Cortex of kidney (tissue), 1 donor: Measurements from ENCODE around the gene NARS2.
"Not testable (repeated sequence)": the region's sequence is repeated elsewhere in the genome, so short reads cannot be mapped to it uniquely, and the experiment has no call there.

Experiments
- DNase-seq: peaks from one replicate; lab custom pipeline; 2025; lab: John Stamatoyannopoulos, UW

NARS2 gene

DNA sequence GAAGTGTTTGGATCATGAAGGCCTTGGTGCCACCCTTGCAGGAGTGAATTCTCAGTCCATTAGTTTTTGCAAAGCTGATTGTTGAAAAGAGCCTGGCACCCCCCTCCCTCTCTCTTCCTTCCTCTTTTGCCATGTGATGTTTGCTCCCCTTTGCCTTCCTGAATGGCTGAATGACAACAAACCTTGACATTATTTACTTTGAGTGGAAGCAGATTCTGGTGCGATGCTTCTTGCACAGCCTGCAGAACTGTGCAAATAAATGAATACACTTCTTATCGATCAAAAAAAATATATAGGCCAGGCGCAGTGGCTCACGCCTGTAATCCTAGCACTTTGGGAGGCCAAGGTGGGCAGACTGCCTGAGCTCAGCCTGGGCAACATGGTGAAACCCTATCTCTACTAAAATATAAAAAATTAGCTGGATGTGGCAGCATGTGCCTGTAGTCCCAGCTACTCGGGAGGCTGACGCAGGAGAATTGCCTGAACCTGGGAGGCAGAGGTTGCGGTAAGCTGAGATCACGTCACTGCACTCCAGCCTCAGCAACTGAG, 2.0 kb upstream of the NARS2 start:
- DNase-seq, result no peak

DNA sequence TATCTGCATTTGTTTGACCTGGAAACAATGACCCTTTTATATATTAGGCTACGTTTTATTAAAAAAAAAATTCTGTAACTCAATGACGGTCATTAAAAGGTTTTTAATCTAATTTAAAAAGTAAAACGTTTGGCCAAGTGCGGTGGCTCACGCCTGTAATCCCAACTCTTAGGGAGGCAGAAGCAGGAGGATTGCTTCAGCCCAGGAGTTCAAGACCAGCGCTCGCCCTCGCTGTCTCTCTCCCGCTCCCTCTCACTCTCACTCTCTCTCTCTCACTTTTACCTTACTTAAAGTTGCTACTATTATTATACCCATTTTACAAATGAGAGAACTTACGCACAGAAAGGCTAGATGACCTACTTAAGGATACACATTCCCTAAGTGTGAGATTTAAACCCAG, 814 bp upstream of the NARS2 start:
- DNase-seq, result no peak

DNA sequence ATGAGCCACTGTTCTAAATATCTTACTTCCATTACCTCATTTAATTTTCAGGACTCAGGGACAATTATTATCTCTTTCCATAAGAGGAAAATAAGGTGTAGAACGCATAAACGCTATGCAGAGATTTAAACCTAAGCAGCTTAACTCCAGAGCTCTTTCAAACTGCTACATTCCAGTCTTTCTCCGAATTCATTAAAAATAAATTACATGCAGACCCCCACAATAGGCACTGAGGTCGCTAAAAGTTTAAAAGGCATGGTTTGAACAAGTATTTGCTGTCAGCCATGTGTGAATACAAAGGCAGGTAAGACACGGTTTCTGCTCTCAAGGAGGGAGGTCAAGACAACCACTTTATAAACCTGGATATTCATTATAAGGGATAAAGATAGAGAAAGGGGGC, 983 bp downstream of the NARS2 start:
- DNase-seq, result no peak

DNA sequence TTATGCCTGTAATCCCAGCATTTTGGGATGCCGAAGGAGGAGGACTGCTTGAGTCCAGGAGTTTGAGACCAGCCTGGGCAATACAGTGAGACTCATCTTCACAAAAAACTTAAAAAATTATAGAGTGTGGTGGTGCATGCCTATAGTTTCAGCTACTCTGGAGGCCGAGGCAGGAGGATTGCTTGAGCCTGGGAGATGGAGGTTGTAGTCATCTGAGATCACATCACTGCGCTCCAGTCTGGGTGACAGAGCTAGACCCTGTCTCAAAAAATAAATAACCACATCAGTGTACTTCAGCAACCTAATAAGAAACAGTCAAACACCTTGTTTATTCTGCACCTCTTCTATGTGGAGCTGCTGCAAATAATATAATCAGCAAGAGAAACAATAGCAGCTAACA, 1.4 kb downstream of the NARS2 start:
- no peak for DNase-seq

DNA sequence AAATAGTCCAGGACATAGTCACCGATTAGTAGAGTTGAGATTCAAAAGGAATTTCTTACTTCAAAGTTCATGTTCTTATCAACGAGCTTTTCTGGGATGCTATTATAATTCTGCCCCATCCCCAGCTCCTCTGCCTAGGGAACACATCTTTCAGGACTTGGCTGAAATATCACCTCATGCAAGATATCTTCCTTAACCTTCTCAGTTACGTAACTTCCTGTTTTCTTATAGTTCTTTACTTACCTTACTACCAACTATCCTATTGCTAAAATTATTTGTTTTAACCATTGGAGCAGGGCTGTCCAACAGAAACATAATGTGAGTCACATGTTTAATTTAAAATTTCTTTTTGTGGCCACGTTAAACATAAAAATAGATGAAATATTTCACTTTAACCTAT, 2.3 kb downstream of the NARS2 start:
- DNase-seq, result no peak

DNA sequence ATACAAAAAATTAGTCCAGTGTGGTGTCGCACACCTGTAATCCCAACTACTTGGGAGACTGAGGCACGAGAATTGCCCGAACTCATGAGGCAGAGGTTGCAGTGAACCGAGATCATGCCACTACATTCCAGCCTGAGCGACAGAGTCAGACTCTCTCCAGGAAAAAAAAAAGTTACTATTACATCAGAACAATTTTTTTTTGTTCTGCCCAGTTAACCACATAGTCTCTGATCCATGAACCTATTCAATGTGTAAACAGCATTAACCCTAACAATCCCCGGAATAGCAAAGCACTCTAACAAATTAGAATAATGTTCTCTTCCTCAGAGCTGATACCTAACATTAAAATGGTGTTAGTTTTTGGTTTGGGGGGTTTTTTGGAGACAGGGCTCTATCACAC, 4.6 kb downstream of the NARS2 start:
- DNase-seq, result no peak

DNA sequence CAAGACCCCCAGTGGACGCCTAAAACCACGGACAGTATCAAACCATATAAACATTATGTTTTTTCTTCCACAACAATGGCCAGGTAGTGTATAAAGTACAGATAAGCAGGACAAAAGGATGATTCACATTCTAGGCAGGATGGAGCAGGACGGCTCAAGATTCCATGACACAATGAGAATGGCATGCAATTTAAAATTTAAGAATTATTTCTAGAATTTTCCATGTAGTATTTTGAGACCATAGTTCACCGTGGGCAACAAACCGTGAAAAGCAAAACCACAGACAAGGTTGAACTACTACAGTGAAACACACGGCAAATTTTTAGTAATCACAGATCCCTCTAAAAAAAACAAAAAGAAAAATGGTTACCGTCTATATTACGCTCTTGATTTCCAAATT, 7.5 kb downstream of the NARS2 start:
- no peak for DNase-seq

DNA sequence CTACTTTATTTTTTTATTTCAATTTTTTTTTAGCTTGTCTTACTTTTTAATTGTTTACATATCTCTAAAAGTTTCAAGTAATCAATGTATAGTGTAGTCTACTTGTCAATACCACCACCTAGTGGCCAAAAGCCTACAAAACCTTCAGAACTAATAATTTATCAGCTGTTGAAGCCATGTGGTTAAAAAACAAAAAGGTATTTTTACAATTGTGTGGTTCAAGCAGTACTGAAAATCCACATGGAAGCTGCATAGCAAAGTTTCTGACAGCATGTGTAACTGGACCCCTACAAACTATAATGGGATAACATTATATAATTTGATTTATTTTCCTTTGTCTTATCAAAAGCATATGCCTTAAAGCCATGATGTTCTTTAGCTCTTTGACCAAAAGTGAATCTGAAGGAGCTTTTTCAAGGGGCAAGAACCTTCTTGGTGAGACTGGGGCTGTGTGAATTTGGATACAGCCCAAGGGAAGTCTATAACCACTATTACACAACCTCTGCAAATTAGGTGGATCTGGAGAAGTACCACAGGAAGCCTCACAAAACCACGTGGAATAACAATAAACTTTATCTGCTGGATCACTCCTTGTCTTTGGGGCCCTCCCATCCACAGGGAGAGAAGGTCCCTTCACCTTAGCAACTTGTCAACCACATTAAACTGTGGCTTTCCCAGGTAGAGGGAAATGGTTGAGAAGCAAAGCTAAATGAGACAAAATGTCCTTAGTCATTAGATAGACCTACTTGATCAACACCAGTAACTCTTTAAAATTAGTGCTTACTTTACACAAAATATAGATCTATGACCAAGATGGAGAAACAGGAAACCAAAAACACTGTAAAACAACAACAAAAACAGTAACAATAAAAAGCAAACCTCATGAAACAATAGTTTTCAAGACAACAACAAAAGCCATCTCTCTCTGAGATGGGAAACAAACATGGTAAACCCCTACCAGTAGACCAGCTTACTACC, 9.9 kb downstream of the NARS2 start:
- no peak for DNase-seq

DNA sequence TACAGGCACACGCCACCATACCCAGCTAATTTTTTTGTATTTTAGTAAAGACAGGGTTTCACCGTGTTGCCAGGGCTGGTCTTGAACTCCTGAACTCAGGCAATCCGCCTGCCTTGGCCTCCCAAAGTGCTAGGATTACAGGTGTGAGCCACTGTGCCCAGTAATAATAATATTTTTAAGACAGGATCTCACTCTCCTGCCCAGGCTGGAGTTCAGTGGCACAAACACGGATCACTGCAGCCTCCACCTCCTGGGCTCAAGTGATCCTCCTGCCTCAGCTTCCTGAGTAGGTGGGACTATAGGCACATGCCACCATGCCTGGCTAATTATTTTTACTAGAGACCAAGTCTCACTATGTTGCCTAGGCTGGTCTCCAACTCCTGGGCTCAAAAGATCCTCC, 10.6 kb downstream of the NARS2 start:
- not testable (repeated sequence) for DNase-seq

DNA sequence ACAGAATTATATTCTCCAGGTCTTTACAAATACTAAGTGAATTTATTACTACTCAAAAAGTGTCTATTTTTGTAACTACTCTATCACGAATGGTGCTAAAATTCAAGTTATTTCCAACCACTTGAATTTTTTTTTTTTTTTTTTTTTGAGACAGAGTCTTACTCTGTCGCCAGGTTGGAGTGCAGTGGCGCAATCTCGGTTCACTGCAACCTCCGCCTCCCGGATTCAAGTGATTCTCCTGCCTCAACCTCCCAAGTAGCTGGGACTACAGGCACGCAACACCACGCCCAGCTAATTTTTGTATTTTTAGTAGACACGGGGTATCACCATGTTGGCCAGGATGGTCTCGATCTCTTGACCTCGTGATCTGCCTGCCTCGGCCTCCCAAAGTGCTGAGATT, 11.6 kb downstream of the NARS2 start:
- not testable (repeated sequence) for DNase-seq

DNA sequence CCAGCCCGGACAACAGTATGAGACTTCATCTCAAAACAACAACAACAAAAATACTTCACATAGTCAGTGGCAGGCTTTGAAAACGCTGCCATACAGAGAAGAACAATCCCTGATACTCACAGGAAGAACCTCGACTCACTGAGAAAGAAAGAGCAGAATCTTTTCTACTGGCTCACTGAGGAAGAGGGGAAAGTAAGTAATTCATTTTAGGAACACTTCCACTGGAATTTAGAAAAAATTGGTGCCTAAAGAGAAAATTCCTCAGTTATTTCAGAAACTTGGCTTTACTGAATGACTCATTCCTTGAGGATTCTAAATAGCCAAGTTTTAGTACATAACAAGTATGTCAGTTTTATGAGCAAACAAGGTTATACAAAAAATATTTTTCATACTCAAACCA, 12.3 kb downstream of the NARS2 start:
- no peak for DNase-seq

DNA sequence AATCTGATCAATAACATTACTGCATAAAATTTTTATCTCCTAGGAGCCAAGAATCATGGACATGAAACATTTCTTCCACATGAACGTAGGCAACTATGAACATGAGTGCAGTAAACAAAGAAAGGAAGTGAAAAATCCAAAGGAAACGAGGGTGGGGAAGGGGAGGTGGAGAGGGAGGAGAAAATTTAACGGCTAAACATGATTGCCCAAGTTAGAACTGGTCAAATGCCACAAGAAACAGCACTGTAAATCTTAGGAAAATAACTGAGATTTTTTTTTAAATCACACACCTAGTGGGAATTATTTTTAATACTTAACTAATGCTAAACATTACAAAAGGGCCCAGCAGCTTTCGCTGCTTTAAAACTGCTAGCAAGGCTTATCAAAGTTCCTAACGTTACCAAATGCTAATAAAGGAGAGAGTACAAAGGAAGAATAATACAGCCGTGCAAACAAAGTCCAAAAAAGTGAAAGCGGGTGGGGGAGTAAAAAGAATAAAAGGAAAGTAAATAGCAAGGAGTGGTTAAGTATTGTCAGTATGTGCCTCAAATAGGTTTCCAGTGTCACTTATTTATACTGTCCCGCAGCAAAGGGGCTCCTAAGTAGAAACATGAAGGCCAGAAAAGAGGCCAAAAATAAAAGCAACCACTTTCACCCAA, 13.7 kb downstream of the NARS2 start:
- no peak for DNase-seq

DNA sequence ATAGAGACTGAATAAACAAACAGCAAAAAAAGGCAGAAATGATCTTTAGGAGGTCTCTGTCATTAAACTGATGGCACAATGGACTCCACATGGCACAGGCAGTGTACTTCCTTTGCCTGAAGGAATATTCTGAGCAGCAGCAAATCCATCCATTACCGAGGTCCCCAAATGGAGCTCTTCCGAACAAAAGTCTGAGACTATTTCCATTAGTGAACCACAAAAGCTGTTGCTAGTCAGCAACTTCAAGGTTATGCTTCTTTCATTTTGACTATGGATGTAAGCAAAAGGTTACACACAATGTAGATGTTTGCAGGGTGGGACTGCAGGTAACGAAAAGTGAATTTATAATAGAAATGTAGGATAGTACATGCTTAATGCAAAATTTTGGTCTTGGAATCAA, 14.5 kb downstream of the NARS2 start:
- no peak for DNase-seq

DNA sequence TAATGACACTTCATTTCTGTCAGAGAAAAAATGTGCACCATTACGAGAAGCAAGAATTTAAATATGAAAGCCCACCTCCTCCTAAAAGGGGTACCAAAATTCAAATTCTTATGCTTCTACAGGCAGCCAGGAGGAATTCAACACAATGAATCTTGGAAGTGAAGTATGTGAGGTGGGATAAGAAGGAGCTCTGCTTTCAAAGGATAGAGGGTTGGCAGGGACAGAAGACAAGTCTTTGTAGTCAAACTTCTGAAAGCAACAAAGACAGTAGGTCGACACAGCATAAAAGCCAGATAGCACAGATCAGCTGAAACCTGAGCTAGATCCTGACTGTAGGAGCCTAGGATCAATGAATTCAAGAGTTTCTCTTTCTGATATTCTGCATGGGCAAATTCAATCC, 17.4 kb downstream of the NARS2 start:
- DNase-seq, result no peak

DNA sequence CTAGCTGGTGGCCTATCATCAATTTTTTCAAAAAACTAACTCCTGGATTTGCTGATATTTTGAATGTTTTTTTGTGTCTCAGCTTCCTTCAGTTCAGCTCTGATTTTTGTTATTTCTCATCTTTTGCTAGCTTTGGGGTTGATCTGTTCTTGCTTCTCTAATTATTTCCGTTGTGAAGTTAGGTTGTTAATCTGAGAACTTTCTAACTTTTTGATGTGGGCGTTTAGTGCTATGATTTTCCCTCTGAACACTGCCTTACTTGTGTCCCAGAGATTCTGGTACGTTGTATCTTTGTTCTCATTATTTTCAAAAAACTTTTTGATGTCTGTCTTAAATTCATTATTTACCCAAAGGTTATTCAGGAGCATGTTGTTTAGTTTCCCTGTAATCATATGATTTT, 19.1 kb downstream of the NARS2 start:
- DNase-seq, result no peak

DNA sequence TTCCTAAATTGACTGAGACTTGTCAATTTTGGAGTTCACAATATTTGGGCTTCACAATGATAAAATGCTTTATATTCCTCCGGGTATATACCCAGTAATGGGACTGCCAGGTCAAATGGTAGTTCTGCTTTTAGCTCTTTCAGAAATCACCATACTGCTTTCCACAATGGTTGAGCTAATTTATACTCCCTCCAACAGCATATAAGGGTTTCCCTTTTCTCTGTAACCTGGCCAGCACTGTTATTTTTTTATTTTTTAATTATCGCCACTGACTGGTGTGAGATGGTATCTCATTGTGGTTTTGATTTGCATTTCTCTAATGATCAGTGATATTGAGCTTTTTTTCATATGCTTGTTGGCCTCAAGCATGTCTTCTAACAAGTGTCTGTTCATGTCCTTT, 21.8 kb downstream of the NARS2 start:
- no peak for DNase-seq

DNA sequence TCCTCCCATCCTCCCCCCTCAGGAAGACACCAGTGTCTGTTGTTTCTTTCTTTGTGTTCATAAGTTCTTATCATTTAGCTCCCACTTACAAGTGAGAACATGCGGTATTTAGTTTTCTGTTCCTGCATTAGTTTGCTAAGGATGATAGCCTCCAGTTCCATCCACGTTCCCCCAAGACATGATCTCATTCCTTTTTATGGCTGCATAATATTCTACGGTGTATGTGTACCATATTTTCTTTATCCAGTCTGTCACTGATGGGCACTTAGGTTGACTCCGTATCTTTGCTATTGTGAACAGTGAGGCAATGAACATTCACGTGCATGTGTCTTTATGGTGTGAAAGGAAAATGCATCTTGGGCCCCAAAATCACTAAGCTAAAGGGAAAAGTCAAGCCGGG, 22.5 kb downstream of the NARS2 start:
- not testable (repeated sequence) for DNase-seq

DNA sequence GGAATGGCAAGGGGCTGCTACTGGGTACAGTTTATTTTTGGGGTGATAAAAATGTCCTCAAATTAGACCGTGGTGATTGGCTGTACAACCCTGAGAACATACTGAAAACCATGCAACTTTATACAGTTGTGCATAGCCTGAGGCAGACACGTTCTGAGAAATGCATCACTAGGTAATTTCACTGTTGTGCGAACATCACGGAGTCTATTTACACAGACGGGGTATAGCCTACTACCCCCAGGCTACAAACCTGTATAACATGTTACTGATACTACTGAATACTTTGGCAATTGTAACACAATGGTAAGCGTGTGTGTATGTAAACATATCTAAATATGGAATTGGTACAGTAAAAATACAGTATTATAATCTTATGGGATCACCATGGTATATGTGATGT, 23.6 kb downstream of the NARS2 start:
- no peak for DNase-seq

DNA sequence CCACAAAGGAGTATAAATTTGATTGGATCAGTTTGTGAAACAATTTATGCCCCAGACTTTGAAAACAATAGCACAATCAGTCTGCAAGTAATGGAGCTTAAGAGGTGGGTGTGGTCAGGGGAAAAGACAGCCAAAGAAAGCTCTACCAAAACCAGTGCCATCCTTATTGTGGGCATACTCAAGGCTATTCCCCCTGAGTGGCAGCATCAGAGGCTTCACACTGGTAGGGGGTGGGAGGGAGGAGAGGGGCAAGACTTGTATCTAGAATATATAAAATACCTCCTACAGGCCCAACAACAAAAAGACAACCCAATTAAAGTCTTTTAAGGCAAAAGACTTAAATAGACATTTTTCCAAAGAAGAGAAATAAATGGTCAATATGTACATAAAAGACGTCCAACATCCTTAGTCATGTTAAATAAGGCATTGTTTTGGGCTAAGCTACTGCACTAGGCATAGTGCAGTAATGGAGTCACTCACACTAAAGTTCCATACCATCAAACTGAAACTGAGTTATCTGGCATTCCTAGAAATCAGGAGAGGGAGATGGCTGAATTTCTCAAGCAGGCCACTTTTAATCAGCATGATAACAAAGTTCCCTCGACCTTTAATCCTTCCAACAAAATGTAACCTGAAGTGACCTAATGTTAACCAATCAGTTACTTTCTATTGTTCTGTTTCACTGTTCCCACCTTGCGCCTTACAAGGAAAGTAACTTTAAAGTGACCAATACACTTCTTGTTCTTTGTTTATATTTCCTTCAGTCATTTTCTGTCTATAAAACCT, 24.8 kb downstream of the NARS2 start:
- DNase-seq, result no peak

DNA sequence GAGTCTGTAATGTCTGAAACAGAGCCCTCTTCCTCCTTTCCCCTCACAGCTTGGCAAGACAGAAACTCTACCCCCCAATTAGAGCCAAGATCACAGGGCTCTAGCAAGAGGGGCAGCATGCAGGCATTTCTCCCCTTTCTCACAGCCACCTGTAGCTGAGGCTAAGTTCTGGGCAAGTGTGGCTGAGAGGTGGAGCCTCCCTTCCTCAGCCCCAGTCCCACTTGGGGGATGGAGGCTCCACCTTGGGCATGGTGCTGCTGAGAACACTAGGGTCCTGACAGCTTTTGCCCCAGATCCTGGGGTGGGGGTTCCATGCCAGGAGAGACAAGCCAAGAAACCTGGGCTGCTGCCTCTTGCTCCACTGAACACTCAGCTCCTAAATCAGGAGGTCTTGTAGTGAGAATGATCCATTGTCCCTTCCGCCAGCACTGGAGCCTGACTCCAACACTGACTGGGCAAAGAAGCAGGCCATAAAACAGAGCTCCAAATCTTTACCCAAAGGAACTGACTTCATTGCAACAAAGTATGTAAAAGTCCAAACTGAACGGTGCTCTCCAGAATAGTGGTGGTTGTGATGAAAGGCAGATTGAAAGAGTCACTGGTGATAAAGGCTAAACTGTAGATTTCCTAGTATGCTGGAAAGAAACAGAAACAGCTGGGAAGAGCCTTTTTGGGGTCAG, 25.6 kb downstream of the NARS2 start:
- no peak for DNase-seq

DNA sequence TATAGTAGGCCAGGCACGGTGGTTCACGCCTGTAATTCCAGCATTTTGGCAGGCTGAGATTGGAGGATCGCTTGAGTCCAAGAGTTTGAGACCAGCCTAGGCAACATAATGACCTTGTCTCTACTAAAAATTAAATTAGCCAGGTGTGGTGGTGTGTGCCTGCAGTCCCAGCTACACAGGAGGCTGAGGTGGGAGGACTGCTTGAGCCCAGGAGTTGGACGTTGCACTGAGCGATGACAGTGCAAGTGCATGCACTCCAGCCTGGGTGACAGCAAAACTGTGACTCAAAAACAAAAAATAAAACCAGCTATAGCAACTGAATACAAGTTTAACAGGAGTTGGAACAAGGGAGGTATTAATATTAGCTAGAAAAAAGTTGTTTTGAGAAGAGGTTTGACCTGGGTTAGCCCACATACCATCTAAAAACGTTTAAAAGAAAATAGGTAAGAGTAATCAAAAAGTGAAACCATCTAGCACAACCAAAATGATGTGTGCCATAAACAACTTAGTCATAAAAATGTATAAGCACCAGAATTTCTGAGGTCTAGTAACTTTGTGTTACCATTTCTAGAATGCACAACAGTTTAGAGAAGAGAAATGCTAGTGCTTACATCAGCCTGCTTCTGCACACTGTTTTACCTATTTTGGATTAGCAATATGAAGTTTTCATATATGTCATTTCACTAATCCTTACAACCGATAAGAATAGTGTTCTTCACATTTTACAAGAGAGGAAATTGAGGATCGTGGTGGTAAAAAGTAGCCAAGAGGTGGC, 26.5 kb downstream of the NARS2 start:
- no peak for DNase-seq
